NT2/D1 (cell line): Measurements from ENCODE around the gene IDH1.

Experiments
- SUZ12 ChIP-seq: IDR thresholded peaks from 2 replicates; pipeline ENCODE4 v1.6.1; 2011; ENCODE audit not compliant: insufficient read length, insufficient read depth; ENCODE audit errors: extremely low read depth
- YY1 ChIP-seq: IDR thresholded peaks from 2 replicates; pipeline ENCODE4 v1.6.1; 2011; ENCODE audit not compliant: insufficient read length, insufficient read depth

- TF ChIP-seq YY1, result no peak
- no peak for TF ChIP-seq SUZ12
These were observed 19.0 kb downstream of the IDH1 start for GRCh38 chr2:208235860-208236259.
